GM12891 (cell line): ENCODE measurements around the gene IFNAR2.

Experiments
- PAX5 ChIP-seq: IDR thresholded peaks from 2 replicates; pipeline ENCODE4 v1.6.1; 2011; ENCODE audit warnings: low read length, moderate library complexity, mild to moderate bottlenecking; ENCODE audit not compliant: insufficient read depth, severe bottlenecking
- POLR2A ChIP-seq: IDR thresholded peaks from 2 replicates; pipeline ENCODE4 v1.6.1; 2011; ENCODE audit warnings: low read depth, low read length, control low read depth
- POLR2AphosphoS5 ChIP-seq: IDR thresholded peaks from 2 replicates; pipeline ENCODE4 v1.6.1; 2011; ENCODE audit warnings: low read depth, low read length, control low read depth
- SPI1 ChIP-seq: IDR thresholded peaks from 2 replicates; pipeline ENCODE4 v1.6.1; 2011; ENCODE audit warnings: low read depth, low read length, control low read depth

GRCh38 chr21:33268393-33268736 is 38.6 kb downstream of the IFNAR2 start:
- TF ChIP-seq POLR2A = no peak
- no peak for TF ChIP-seq POLR2AphosphoS5
- no peak for TF ChIP-seq SPI1
- no peak for TF ChIP-seq PAX5
